Stomach smooth muscle (tissue), 2 donors: Measurements from ENCODE around the gene POU5F2.

ENCODE experiments used
- H3K27ac ChIP-seq: one replicate; pipeline ENCODE4 v1.7.0; 2013; ENCODE audit warnings: mild to moderate bottlenecking, low read length, inconsistent platforms
- H3K27me3 ChIP-seq, 2 donors: one replicate each; pipeline ENCODE4 v1.7.0; 2013; ENCODE audit warnings: low read length in 2 of 2; ENCODE audit not compliant: insufficient read depth in 2 of 2, control insufficient read depth in 1 of 2
- H3K36me3 ChIP-seq, 2 donors: one replicate each; pipeline ENCODE4 v1.7.0; 2013; ENCODE audit warnings: low read length in 2 of 2; ENCODE audit not compliant: control insufficient read depth in 2 of 2, insufficient read depth in 2 of 2
- H3K4me1 ChIP-seq: one replicate; pipeline ENCODE4 v1.7.0; 2013; ENCODE audit warnings: low read length; ENCODE audit not compliant: control insufficient read depth, insufficient read depth
- H3K4me3 ChIP-seq, 2 donors: one replicate each; pipeline ENCODE4 v1.7.0; 2013; ENCODE audit warnings: low read length in 2 of 2
- H3K9ac ChIP-seq, 2 donors: one replicate each; pipeline ENCODE4 v1.7.0; 2013; ENCODE audit warnings: low read length in 2 of 2, mild to moderate bottlenecking in 1 of 2
- H3K9me3 ChIP-seq, 2 donors: one replicate each; pipeline ENCODE4 v1.7.0; 2013; ENCODE audit warnings: low read length in 2 of 2; ENCODE audit not compliant: control insufficient read depth in 2 of 2
- donor health status: healthy.
- donor health status: Pancreatic carcinoma.

Gene POU5F2

GRCh38 chr5:93741136-93741811, at the start of gene POU5F2:
POU5F2 (minus strand) TSS chr5:93741600; CDS start chr5:93741563, 37 bp downstream.
- H3K9me3 ChIP-seq = no peaks in the 10 kb centered on the region
- no peak within 1 kb of the TSS for H3K4me3 ChIP-seq
- H3K27me3 ChIP-seq = no peaks in the 10 kb centered on the region
- no peaks in the 10 kb centered on the region for H3K36me3 ChIP-seq
- H3K27ac ChIP-seq = no peak within 1 kb of the TSS
- H3K4me1 ChIP-seq = no peaks in the 10 kb centered on the region
- H3K9ac ChIP-seq = no peak within 1 kb of the TSS

GRCh38 chr5:93790401-93790800, 49.0 kb upstream of the POU5F2 start:
- Histone ChIP-seq H3K4me1 (no peaks in the 10 kb centered on the region), H3K36me3 (no peaks in the 10 kb centered on the region), H3K4me3 (no peak overlapping the region), H3K9ac (no peak overlapping the region), H3K27me3 (no peaks in the 10 kb centered on the region), H3K9me3 (no peaks in the 10 kb centered on the region), H3K27ac (no peak overlapping the region)

GRCh38 chr5:93789173-93790067, 48.0 kb upstream of the POU5F2 start:
- H3K9me3 ChIP-seq = no peaks in the 10 kb centered on the region
- H3K27me3 ChIP-seq = no peaks in the 10 kb centered on the region
- no peak overlapping the region for H3K27ac ChIP-seq
- H3K36me3 ChIP-seq = no peaks in the 10 kb centered on the region
- no peak overlapping the region for H3K4me3 ChIP-seq
- no peak overlapping the region for H3K9ac ChIP-seq
- no peaks in the 10 kb centered on the region for H3K4me1 ChIP-seq

- no peak overlapping the region for H3K4me3 ChIP-seq
- H3K27ac ChIP-seq = no peak overlapping the region
- no peaks in the 10 kb centered on the region for H3K9me3 ChIP-seq
- H3K36me3 ChIP-seq = no peaks in the 10 kb centered on the region
- no peaks in the 10 kb centered on the region for H3K4me1 ChIP-seq
- H3K9ac ChIP-seq = no peak overlapping the region
- H3K27me3 ChIP-seq = no peaks in the 10 kb centered on the region
Measured at GRCh38 chr5:93787598-93787997, 46.2 kb upstream of the POU5F2 start.

- Histone ChIP-seq H3K9ac (no peak overlapping the region), H3K36me3 (no peaks in the 10 kb centered on the region), H3K27ac (no peak overlapping the region), H3K4me3 (no peak overlapping the region), H3K27me3 (no peaks in the 10 kb centered on the region), H3K9me3 (no peaks in the 10 kb centered on the region), H3K4me1 (no peaks in the 10 kb centered on the region)
Measured at GRCh38 chr5:93785475-93785874, 44.1 kb upstream of the POU5F2 start.

- Histone ChIP-seq H3K36me3 (peaks cover 0 to 2% of the 10 kb centered on the region in 2 donors), H3K4me3 (no peak overlapping the region), H3K27ac (no peak overlapping the region), H3K4me1 (no peaks in the 10 kb centered on the region), H3K9me3 (no peaks in the 10 kb centered on the region), H3K27me3 (no peaks in the 10 kb centered on the region), H3K9ac (no peak overlapping the region)
Measured at GRCh38 chr5:93782978-93783377, 41.6 kb upstream of the POU5F2 start.

- no peak overlapping the region for H3K4me3 ChIP-seq
- no peaks in the 10 kb centered on the region for H3K27me3 ChIP-seq
- no peak overlapping the region for H3K27ac ChIP-seq
- H3K9me3 ChIP-seq = no peaks in the 10 kb centered on the region
- H3K4me1 ChIP-seq = no peaks in the 10 kb centered on the region
- no peak overlapping the region for H3K9ac ChIP-seq
- peaks cover 2 to 13% of the 10 kb centered on the region in 2 donors for H3K36me3 ChIP-seq
Measured at GRCh38 chr5:93777620-93778019, 36.2 kb upstream of the POU5F2 start.

- no peak overlapping the region for H3K9ac ChIP-seq
- no peaks in the 10 kb centered on the region for H3K36me3 ChIP-seq
- no peak overlapping the region for H3K27ac ChIP-seq
- no peaks in the 10 kb centered on the region for H3K9me3 ChIP-seq
- H3K4me1 ChIP-seq = no peaks in the 10 kb centered on the region
- H3K4me3 ChIP-seq = no peak overlapping the region
- H3K27me3 ChIP-seq = no peaks in the 10 kb centered on the region
Measured at GRCh38 chr5:93756372-93756771, 15.0 kb upstream of the POU5F2 start.

GRCh38 chr5:93755716-93756115, 14.3 kb upstream of the POU5F2 start:
- Histone ChIP-seq H3K9me3 (no peaks in the 10 kb centered on the region), H3K4me3 (no peak overlapping the region)

GRCh38 chr5:93748875-93749397, 7.5 kb upstream of the POU5F2 start:
- Histone ChIP-seq H3K9ac (no peak overlapping the region), H3K9me3 (no peaks in the 10 kb centered on the region), H3K27me3 (no peaks in the 10 kb centered on the region), H3K4me1 (no peaks in the 10 kb centered on the region), H3K27ac (no peak overlapping the region), H3K4me3 (no peak overlapping the region), H3K36me3 (no peaks in the 10 kb centered on the region)

More at GRCh38 chr5:93755716-93756115, 14.3 kb upstream of the POU5F2 start:
- H3K27me3 ChIP-seq = no peaks in the 10 kb centered on the region
- no peak overlapping the region for H3K9ac ChIP-seq
- no peaks in the 10 kb centered on the region for H3K36me3 ChIP-seq
- H3K4me1 ChIP-seq = no peaks in the 10 kb centered on the region
- H3K27ac ChIP-seq = no peak overlapping the region
